ENCODE results near the gene ANK3.

The ANK3 gene

DNA sequence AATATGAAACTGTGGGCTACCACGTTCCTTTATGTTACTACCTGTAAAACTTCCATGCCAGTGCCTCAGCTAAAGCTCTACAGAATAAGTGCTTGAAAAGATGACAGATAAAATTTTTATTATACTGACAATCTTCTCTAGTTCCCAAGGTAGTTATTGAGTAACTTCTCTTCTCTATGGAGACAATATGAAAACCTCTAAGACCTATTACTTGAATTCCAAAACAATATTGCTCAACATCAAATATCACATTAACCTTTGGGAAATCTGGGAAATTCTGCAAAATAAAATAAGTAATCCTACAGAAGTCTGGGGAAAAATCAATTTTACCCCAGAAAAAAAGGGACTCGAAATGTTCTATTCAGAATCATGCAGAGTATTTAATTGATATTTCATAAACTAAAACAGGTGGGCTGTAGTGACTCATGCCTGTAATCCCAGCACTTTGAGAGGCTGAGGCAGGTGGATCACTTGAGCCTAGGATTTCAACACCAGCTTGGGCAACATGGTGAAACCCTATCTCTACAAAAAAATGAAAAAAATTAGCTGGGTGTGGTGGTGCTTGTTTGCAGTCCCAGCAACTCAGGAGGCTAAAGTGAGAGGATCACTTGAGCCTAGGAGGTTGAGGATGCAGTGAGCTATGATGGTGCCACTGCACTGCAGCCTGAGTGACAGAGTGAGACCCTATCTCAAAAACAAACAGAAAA lies 23.8 kb upstream of the ANK3 start:
- no peak for DNase-seq (ENCODE audit: low spot score)

DNA sequence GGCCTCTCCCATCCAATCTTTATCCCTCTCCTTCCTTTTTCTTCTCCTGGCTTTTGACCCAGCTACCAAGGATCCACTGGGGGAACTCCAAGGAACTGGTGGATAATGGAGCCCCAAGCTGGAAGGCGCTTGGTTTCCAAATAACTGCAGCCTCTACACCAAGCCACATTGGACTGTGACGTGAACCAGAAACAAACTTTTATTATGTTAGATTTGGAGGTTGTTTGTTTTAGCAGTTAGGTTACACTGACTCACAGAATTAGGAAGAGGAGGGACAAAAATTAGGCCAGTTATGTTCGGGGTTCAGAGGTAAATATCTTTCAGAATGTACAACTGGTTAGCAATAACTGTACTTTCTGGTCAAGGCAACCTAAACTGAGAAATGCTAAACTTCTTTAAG lies 21.3 kb upstream of the ANK3 start:
- no peak for DNase-seq (ENCODE audit: low spot score)

DNA sequence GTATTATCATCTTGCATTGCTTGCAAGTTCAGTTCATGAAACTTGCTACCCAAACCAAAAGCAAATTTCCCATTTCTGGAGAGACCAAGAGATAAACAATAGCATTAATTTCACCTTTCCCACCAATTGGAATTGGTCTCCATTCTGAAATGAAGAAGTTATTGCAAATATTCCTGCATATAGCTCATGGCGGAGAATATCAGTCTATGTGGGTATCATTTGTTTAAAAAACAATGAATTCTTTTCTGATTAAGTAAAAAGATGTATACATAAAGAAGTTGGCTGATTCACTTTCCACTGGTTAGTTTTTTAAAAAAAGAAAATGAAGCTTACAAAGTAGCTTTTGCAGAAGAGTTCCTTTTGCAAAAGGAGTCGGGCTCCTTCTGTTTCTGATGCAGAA lies 19.5 kb upstream of the ANK3 start:
- no peak for DNase-seq (ENCODE audit: low spot score)

DNA sequence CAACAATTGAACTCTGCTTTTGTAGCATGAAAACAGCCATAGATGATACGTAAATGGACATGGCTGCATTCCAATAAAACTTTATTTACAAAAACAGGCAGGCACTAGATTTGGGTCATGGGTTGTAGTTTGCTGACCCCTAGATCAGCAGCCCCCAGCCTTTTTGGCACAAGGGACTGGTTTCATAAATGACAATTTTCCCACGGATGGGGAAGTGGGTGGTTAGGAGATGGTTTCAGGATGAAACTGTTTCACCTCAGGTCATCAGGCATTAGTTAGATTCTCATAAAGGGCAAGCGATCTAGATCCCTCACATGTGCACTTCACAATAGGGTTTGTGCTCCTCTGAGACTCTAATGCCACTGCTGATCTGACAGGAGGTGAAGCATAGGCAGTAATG lies 16.5 kb upstream of the ANK3 start:
- DNase-seq (ENCODE audit: low spot score) = no peak

DNA sequence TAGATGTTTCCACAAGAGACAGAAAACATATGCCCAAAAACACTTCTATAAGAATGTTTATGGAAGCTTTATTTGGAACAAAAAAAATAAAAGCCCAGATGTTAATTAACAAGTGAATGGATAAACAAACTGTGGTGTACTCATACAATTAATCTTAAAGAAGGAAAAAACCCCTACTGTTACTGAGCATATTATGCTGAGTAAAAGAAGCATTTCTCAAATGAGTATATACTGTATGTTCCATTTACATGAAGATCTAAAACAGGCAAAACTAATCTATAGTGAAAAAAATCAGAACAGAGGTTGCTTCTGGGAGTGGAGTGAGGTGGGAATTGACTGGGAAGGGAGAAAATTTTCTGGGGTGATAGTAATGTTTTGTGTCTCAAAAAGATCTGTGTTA lies 15.5 kb upstream of the ANK3 start:
- no peak for DNase-seq (ENCODE audit: low spot score)

DNA sequence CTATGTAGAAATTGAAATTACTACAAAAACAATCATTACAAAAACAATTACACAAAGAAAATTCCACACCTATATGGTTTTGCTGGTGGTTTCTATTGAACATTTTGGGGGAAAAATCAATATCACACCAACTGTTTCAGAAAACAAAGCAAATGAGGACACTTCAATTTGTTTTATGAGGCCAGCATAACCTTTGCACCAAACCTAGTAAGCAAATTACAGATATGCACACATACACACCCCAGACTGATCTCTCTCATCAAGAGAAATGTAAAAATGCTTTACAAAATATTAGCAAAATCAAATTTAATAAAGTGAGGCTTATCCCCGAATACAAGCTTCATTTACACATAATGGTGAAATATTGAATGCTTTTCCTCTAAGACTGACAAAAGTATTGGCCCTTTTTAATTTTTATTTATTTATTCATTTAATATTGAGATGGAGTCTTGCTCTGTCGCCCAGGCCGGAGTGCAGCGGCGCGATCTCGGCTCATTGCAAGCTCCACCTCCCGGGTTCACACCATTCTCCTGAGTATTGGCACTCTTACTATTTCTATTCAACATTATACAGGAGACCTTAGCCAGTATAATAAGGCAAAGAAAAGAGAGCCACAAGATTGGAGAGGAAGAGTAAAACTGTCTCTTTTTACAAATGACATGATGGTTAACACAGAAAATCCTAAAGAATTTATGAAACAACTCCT lies 13.6 kb upstream of the ANK3 start:
- DNase-seq (ENCODE audit: low spot score) = no peak

DNA sequence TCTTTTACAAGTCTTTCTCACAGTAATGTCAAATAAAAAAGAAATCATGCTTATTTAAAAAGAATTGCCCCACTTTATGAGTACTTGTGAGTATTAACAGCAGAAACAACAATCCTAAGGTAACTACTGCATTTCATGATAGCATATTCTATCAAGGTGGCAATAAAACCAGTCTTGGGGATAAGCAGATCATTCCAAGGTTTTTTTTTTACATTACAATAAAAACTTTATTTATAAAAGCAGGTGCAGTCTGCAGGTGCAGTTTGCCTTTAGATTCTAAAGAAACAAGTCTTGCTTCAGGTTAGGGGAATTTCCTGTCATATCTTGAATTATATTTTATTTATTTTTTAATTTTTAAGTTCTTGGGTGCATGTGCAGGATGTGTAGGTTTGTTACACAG lies 10.7 kb upstream of the ANK3 start:
- no peak for DNase-seq (ENCODE audit: low spot score)

DNA sequence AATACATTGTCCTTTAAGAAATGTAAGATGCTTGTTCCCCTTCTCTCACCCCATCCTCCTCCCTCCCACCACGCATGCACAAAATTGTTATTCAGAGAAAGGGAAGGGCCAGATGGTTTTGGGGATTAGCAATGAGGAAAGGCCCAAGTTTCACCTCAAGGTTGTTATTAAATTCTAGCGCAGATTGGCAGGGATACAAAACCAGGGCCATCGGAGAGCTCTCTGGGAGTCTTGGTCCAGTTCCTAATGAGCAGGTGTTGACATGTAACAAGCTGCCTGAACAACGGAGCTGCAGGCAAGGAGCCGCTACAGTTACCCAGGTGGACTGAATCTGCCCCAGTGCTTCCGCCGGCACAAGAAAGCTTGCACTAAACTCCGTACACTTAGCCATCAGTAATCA lies 9.7 kb upstream of the ANK3 start:
- DNase-seq (ENCODE audit: low spot score) = no peak

DNA sequence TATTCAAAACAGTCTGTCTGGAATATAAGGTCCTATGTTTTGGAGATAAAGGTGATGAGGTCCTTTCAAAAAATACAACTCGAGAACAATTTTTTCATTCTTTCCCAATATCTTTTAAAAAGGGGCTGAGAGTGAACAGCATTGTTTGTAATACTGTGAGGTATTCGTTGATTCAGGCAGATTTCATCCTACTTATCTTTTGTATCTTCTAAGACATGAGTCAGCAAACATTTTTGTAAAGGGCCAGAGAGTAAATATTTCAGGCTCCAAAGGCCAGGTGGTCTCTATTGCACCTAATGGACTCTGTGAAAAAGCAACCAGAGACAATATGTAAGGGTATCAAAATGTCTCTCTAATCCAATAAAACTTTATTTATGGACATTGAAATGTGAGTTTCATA lies 8.1 kb upstream of the ANK3 start:
- DNase-seq (ENCODE audit: low spot score) = no peak

DNA sequence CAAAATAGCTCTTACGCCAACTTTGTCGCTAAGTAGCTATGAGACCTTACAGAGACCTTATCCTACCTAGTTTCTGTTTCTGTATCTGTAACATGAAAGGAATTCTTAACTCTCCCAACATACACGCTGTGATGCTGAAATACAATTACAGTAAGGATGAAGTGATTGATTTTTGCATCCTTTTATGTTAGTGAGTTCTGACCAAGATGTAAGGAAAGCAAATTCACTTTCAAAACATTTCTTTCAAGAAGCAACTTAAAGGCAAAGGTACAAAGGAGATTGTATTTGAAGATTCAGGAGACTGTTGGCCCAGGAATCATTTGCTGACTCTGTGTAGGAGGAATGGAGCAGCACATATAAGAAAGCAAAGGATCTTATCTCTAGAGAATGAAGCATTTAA lies 7.1 kb upstream of the ANK3 start:
- no peak for DNase-seq (ENCODE audit: low spot score)

DNA sequence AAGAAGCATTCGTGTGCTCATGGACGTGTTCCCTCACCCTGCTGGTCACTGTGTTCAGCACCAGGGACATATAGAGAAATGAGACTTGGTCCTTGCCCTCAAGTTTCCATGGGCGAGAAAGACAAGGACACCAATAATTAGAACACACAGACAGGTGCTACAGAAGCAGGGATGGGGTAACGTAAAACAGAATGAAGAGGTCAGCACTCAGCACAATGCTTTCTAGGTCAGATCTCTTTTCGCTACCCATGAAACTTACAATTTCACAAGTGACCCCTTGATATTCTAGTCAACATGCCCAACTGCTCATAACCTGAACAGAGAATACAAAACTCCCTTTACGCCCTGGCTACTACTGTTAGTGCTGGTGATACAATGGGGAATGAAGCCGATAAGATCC lies 6.0 kb upstream of the ANK3 start:
- DNase-seq (ENCODE audit: low spot score) = no peak

DNA sequence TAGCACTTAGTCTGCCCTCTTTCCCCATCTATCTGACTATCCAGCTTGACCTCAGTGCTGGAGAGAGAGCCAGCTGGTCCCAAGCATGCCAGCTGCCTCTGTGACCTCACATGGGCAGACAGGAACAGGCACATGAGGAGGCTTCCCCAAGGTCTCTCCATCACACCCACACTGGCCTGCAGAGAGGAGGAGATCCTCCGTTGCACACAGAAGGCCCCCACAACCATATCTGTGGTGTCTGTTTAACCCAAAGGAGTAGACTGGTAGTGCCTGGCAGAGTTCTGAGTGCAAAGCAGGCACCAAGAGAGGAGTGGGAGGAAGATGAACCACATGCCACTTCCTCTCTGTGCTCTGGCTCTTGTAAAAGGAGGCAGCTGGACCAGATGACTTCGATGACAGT lies 4.8 kb upstream of the ANK3 start:
- no peak for DNase-seq (ENCODE audit: low spot score)

DNA sequence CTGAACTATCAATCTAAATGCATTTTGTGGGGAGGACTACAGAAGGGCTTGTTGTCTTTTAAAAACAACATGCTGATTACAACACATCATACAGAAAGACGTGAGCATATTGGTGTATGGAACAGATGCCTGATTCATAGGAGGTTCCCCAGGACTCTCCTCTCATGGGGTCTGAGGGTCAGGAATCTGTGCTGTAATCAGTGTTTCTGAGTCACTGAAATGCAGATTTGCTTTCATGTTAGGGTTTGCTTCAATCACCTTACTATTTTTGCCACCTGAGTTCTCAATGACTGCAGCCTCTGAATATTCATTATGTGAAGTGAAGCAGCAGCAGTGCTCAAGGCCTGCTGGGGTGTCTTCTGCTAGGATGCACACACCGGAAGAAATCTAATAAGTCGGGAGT lies 550 bp upstream of the ANK3 start:
- no peak for DNase-seq (ENCODE audit: low spot score)

DNA sequence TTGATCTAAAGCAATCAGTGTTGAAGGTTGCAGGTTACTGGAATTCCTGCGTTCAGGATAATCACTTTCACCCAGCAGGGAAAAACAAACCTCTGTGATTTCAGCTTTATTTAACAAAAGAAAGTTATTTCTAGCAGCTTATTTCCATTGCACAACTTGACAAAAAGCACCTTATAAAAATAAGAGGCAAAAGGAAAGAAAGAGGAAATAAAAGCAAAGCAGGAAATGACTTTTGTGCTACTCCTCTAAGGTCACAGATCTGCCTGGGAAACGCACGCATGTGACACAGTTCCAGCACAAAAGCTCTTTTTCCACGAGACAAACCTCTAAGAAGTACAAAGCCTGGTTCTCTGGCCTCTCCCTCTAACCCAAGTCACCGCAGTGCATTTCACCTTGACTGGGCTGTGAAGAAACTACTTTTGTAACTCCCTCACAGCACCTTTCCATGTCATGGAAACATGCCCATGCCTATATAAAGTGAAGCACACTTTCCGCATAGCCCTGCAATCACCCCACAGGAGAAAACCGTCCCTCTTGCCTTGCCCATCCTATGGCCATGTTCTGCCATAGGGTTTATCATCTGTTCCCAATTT lies 870 bp downstream of the ANK3 start:
- no peak for DNase-seq (ENCODE audit: low spot score)

DNA sequence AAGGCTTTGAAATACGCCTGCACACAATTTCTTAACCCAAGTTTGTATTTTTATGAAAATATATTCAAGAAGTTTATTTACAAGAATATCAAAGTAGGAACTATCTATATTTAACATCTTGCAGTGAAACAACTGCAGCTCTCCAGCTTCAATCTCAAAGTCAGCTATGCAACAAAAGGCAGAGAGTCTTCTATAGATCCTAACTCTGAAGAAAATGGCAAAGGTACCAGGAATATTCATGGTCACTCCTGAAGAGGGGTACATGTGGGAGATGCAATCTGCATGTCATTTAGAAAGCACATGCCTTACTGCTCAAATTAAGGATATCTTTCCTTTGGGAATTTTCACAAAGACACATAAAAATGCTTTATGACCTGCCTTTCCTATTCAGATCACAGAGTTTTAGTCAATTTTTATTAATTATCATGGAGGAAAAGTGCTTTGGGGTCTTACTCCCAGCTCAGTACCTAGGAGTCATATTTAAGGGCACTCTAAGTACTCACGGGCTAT lies 1.5 kb downstream of the ANK3 start:
- DNase-seq (ENCODE audit: low spot score) = no peak

DNA sequence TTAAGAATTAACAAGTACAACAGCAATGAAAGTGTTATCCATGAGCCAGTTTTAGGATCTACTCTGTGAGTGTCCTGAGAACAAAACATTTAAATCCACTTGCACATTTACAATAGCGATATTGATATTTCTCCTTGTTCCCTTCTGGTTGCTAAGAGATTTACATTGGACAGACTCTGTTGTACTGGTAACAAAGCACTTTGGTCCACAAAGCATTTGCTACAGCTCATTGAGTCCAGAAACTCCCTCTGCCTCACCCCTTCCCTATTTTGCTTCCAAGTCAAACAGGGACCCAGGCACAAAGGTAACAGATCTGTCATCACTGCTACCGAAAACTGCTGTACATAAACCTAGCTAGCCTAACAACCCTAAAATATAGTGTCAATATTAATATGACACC lies 2.1 kb downstream of the ANK3 start:
- DNase-seq (ENCODE audit: low spot score) = no peak

DNA sequence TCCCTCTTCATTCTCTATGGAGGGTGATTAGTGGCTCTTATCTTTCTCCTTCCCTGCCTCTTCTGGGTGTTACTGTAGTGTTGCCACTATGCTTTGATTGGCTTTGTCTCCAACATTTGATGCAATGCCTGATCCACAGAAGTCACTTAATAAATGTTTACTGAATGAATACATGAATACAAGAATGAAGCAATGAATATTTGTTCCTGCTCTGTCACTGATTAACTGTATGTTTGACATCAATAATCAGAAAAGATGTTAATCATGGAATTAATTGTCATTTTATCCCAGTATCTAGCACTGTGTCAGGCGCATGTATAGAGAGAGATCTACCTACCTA lies 4.3 kb downstream of the ANK3 start:
- no peak for DNase-seq (ENCODE audit: low spot score)

DNA sequence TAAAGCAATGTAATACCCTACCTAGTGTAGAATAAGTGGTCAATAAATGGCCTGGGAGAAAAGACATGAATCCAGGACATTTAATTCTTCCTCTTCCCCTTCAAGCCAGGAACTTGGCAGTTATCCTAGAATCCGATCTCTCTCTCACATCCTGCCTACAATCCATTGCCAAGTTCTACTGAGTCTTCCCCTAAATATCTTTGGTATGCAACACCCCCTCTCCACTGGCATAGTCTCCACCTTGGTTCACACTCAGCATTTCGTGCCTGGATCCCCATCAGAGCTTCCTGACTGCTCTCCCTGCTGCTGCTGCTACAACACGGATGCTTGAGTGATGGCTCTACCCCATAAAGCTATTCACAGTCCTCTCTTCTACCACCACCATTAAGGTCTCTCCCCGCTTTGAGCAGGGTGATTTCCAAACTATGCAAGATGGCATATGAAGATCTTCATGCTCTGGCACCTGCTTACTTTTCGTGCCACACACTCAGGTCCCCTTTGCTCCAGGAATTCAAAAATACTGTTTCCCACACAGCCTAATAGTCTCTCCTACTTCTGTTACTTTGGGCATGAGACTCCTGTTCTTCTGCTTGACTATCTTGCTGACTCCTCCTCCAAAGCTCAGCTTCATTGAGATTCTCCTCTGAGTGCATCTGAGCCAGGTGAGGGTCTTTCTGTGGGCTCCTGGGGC lies 4.8 kb downstream of the ANK3 start:
- DNase-seq (ENCODE audit: low spot score) = peak; percentile 98

DNA sequence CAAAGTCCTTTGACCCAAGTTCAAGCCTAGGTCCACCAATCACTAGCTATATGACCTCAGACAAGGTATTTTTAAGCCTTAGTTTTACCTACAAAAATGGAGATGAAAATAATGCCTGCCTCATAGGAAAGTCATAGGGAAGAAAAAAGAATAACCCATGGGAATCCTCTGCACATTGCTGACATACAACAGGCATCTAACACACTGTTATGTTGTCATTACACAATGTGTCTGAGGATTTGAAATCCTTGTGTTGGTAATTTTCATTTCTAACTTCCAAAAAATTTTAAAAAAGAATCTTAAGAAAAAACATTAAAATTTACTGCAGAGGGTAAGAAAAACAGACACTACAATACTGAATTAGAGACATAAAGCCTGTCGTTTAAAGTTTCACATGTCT lies 5.7 kb downstream of the ANK3 start:
- DNase-seq (ENCODE audit: low spot score) = peak; percentile 20

DNA sequence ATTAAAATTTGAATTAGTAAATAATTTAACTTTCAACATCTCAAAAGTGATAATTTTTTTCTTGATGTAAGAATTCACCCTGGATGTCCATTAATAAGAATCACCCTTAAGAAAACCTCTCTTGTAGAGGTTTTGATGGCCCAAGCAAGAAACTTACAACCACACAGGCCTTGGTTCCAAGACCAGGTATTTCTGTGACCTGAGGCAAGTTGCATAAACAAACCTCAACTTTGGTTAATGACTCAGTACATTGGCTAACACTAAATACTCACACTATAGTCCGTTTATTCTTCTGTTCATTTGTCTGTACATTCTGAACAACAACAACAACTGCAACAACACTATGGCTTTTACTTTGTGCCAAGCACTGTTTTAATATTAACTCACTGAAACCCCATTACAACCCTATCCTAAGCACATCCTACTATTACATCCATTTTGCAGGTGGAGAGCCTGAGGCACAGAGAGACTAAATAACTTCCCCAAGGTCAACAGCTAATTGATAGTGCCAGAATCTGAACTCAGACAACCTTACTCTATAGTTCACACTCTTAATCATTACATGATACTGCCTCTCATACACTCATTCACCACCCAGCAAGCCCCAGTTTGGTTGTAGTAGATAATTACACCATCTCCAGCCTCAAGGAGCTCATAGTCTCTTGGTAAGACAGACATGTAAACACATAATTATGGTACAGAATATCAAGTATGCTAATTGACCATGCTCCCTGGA lies 6.6 kb downstream of the ANK3 start:
- DNase-seq (ENCODE audit: low spot score) = no peak

DNA sequence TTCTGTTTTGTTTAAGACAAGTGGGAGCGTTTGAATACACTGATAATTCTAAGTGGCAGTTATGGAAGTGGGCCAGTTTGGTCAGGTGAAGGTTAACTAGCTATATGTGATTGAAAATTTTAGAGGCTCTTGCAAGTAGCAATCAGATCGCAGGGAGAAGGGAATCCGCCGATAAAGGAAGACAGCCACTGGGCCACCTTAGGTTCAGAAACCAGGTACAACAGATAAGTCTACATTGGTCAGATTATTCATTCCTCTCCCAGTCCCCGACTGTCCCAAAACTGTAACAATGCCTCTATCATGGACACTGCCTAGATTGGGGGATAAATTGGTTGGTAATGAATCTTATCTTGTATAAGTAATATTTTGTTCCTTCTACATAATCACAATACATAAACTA lies 8.9 kb downstream of the ANK3 start:
- DNase-seq (ENCODE audit: low spot score) = no peak

DNA sequence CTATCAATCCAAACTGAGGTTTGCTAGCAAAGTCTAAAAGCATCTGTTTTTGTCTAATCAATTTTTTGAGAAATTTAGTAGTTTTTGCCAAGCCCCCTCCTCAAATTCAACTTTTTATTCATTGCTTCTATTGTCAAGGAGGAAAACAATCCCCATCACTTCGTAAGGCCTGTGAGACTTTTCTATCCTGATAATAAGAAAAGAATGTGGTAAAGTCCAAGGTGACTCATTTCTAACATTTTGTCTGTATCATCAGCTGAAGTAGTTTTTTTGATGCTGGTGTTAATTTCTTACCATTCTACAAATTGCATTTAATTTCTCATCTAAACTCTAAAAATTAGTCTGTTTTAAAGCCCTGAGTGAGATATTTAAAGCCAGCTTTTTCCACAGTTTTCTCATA lies 11.7 kb downstream of the ANK3 start:
- DNase-seq (ENCODE audit: low spot score) = peak; percentile 61

DNA sequence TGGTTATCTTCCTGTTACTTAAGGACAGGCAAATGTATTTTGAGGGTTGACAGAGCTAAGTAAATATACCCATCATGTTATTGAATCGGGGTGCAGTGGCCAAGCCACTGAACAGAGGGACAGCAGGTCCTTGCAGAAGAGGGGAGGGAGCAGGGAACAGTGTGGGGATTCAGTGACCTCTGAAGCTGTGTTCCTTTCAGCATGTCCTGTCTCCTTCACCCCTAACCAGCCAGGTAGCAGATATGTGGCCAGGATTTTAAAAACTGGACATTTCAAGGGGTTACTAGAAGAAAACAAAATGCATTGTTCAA lies 12.7 kb downstream of the ANK3 start:
- no peak for DNase-seq (ENCODE audit: low spot score)
